Islet of Langerhans (tissue), 1 donor: ENCODE results near the gene FAM241B.

Experiments used
- FAIRE-seq: peaks from one replicate; lab custom pipeline; 2011; peaks lifted over from hg19 to GRCh38; lab: Jason Lieb, UNC

Gene FAM241B

DNA sequence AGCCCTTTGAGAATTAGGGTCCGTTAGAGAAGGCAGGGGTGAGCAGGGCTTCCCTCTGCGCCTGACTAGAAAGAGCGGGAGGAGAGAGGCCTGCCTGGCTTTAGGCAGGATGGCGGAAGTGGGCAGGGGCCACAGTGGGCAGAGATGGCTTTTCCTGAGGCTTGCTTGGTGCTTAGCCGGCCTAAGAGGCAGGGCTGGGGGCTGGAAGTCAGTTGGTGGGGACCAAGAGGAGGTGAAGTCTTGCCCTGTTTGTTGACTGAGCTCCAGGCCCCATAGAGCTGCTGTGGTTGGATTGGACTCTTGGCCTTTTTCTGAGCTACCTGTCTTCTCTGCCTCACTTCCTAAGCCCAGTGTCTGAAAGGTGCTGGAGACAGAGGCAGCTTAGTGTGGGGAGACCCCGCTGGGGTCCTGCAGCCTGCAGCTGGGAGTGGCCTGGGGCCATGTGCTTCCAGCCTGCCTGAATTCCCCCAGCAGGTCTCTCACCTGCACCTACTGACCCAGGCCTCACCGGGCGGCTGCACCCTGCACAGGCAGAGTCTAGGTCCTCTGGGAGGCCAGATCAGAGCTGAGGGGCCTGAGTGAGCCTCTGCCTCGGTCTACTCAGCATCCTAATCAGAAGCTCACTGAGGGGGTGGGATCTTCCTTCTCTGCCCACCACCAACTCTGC is 4.8 kb downstream of the FAM241B start:
- no peak for FAIRE-seq

DNA sequence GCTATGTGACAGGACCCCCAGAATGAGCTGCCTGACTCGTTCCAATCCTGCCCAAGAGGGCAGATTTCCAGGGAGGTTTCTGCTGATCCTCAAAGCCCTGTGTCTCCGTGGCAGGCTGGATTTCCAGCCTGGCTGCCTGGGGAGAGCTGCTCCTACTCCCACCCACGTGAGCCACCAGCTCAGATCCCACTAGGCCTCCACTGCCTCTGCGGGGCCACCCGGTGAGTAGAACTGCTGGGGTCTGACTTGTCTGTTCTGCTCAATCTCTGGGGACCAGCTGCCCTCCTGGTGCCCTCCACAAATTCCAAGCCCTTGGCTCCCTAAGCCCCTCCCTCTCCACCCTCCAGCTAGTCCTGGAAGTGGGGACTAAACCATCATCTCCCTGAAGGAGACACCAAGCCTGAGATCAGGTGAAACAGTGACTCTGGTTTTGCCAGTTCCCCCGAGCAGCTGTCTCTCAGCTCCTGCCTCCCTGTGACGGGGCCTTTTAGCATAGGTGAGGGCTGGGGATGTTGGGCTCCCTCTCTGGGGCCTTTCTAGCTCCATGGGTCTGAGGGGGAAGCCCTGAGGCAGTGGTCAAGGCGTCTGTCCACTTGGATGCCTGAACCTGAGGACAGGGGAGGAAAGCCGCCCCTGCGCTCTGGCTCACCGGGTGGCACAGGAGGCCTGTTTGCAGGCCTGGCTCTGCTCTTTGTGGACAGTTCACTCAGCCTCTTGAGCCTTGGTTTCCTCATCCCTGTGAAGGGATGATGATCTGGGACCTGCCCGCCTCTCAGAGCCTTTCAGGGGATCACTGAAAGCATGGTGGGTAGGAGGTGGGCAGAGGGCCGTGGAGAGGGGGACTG is 5.6 kb downstream of the FAM241B start:
- no peak for FAIRE-seq

DNA sequence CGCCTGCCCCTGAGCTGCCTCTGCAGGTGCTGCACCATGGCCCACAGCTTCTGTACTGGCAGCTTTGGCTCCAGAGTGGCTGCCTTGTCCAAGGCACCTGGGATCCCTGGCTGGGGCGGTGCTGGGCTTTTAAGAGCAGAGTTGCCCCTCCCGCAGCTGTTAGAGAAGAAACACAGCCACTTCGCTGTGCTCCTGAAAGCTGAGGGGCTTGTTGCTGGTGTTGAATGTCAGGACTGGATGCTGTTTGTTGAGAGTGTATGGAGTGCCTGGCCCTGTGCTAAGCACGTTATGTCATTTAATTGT is 6.2 kb downstream of the FAM241B start:
- FAIRE-seq: no peak

DNA sequence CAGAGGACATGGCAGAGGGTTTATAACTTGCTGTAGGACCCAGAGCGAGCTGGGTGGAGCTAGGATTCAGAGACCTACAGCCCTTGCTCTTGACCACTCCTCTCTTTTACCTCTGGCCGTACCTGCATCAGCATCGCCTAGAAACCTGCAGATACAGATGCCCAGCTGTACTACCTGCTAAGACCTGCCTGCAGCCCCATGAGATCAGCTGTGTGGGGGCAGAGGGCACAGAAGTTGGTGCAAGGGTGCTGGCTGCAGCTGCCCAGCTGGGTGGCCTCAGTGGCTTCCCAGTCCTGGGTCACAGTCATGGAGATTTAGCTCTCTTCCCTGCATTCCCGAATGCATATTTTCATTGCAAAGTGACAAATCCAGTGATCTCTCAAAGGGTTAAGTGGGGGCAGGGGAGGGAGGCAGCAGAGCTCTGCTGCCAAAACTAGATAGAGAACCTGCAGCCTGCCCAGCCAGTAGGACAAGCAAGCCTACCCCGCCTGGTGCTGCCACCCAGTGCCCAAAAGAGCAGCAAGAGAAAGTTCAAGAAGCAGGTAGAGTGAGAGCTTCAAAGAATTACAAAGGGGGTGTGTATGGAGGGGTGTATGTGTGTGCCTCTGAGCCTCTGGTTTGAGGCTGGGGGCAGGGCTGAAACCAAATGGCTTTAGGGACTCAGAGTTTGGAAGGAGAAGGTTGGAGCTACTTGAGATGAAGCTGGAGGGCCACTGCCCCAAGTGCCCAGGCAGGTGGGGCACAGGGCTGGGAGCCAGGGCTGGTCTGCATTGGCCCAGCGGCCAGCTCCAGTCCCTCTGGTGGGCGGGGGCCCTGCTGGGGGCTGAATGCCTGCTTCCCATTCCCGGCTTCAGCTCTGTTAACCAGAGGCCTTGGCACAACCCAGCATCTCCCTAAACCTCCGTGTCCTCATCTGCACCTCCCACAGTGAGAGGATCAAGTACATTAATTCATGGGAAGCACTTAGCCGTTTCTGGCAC is 6.9 kb downstream of the FAM241B start:
- FAIRE-seq: no peak

DNA sequence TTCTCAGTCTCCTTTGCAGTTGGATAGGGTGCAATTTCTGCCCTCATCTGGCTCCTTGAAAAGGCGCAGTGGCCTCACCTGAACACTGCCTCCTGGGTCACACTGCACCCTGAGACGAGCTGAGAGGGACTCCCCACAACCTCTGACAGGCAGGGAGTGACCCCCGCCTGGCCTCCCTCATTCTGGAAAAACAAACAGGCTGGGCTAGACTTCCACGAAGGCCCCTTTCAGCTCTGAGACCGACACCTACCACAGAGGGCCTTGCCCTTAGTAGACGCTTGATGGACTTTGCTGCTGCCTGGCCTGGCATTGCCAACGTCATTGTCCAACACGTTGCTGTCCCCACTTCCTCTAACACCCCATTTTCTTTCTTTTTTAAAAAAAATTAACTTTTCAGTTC is 8.6 kb downstream of the FAM241B start:
- FAIRE-seq: no peak

DNA sequence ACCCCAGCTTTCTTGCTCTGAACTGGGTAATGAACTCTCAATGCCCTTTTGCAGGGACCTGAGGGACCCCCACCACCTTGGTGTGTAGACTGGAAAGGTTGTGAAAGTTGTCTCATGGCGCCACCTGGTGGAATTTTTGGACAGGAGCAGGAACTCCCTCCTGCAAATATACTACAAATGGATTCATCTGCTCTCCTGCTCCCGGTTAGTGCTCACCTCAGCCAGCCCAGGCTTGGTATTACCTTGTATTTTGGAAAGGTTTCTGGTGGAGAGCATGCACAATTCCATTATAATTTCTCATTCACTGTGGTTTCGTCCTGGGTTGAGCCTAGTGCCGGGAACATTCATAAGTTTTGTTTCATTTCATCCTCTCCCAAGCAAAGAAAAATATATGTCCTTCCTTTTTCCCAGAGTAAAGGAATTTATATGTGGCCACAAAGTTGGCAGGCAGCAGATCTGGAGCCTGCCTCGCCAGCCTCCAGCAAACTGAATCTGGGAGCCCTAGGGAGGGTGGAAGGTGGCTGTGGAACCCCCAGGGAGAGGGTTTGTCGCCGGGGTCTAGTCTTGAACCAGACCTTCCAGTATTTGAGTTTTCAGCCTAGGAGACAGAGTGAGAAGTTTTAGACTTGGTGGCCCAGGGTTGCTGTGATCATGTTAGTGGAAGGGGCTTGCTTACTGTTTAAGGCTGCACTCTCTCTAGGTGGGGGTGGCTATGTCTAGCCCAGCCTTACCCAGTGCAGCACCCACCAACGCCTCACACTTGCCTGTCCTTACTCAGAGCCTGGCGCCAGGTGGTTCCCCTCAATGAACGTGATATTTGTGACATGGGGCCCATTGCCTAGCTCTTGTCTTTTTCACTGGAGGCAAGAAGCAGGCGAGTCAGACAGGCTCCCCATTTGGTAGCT is 9.5 kb downstream of the FAM241B start:
- FAIRE-seq: peak; percentile 69

DNA sequence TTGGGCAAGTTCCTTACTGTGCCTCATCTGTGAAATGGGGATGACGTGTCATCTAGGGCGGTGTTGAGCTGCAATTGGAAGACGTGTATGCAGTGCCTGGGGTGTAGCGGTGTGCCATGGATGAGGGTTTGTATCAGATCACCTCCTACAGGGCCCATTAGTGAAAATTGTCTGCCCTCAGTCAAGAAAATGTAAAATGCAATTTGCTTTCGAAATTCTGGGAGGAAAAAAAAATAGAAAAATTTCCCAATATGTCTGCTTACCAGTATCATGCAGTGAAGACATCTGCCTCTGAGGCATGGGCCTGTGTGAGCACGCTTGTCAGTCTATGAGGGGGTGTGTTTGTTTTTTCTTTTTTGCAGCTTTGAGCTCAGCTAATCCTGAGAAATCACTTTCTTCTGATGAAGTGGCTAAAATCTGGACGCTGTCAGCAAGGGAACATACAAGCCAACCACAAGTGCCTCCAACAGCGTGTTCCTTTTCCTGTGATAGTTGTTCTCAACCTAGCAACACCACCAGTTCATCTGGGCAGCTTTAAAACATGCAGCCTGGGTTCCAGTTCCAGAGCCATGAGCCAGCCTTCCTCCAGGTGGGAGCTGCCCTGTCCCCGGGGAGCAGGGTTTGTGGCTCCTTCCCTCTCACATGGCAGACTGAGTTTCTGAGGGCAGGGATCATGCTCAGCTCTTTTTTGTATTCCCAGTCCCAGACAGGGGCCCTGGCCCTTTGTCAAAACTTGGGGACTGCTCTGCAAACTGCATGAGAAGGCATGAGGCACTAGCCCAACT is 10.3 kb downstream of the FAM241B start:
- no peak for FAIRE-seq

DNA sequence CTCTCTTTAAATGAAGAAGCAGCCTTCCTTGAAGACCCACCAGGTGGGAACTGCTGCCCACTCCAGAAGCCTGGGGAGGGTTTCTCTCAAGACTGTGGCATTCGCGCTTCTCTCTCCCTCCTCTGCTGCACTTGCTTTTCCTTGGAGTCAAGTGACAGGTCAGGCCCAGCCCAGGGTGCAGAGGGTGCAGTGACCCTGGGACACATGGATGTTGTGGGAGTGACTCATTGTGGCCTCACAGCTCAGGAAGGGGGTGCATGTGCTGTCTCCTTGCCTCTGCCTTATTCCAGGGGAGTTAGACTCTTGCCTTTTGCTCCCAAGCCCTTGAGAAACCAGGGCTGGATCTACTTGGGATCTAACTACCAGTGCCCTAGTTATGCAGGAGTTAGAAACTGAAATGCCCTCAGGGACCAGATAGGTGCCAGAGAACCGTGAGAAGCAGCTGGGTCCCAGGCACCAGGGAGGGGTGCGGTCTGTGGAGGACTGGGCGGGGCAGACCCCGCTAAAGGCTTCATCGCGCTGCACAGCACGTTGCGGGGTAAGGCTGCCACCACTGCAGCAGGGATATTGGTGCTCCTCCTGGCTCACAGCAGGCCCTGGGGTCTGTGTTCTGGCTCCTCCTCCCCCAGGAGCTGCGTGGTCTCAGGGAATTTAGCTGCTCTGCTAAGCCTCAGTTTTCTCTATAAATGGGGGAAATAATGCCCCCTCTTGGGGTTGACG is 11.4 kb downstream of the FAM241B start:
- FAIRE-seq: no peak

DNA sequence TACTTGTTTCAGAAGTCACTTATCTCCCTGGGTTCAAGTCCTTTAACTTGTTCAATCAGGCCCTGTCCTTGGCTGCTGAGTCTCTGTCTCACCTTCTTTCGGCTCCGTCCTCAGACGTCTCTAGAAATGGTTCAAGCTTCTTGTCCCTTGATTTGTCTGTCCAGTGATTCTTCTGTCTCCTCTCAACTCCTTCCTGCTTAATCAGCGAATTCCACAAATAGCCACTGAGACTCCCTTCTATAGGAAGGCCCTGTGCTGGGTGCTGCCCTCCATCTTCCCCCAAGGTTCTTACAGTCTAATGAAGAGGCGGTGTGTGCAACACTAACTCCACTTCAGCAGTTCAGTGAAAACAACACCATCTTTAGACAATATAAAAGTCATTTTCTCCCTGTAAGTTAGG is 12.7 kb downstream of the FAM241B start:
- no peak for FAIRE-seq

DNA sequence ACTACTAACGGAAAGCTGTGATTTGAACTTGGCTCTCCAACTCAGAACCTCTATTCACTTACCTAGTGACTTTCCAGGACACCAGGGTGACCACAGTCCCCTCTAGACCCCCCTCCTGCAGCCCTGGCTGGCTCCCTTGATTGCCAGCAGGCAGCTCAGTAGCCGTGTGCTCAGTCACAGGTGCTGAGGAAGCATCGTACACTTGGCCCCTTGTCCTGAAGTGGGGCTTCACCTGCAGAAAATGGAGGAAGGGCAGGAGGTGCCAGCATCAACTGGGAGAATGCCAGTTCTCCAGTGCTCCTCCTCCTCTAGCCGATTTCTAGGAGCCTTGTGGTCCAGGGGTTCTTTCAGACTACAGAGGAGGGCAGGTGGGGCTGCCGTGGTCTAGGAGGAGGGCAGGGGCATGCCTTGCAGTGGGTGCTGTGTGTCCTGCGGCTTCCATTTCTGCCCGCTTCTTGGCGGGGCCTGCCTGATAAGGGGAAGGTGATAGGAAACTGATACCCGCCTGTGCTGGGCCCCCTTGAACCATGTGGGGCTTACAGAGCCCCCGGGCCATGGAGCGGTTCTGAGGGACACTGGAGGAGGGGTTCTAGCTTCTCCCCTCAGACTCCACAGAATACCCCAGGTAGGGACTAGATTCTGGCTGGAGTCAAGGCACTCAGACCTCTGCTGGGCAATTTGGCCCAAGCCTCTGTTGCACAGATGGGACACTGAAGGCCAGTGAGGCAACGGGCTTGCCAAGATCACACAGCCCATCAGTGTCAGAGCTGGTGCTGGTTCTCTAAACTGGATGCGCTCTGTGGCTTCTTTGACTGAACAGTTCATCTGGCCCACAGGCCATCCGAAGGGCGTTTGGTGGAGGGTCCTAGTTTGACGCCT is 14.0 kb downstream of the FAM241B start:
- FAIRE-seq: no peak

DNA sequence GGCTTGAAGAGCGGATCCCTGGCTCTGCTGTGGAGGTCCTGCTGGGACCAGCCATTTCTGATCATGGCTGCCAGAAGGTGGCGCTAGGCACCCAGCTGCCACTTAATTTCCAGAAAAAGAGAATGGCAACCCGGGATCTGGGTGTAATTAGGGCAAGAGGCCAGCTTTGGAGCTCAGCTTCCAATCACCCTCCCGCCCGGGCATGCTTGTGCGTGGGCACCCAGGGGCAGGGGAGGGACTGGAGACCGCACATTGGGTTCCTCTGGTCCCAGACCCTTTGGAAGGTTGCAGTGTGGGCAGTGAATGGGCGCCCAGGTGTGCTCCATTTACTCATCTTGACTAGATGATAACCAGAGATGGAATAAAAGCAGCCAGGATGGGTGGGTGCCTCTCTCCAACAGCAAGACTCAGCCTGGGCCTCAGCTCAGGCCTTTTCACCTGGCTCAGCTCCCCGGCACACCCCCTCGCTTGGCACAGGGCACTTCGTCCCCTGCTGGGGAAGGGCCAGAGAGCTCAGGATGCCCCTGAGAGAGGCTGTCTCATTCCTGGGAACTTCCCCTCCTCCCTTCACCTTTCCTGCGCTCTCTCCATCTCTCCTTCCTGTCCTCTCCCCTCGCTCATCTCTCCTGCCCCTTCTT is 14.7 kb downstream of the FAM241B start:
- no peak for FAIRE-seq

DNA sequence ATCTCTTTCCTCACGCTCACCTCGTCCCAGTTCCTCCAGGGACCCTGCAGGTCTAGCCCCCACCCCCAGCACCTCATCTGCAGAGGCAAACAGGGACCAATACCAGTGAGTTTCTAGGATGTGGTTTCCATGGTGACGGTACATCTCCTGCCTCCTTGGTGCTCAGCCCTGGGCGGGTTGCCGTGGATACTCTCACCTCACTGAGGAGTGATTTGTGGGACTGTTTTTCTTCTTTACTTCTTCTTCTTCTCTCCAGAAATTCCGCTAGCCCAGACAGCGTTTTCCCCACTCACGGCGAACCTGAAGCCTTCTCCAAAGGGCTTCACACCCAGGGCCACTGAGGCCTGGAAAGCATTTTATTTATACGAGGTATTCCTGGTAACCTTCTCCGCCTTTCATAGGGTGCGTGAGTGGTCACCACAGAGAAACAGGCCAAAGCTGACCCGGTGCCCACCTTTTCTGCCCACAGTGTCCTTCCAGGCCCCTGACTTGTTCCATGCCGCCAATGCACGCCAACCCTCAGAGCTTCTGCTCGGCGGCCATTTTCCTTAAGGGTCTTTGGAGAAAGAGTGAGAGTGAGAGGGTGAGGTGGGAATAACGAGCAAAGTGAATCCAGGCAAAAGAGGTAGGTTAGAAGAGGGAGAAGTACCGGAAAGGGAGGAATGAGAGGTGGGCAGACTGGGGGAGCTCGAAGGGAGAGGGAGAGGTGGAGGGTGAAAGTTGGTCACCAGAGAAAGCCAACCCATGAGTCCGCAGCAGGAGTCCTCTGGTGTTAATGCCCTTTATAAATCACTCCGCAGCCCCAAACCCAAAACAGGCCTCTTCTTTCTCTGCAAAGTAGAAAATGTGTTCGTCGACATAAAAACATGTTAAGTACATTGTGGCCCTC is 15.5 kb downstream of the FAM241B start:
- no peak for FAIRE-seq

DNA sequence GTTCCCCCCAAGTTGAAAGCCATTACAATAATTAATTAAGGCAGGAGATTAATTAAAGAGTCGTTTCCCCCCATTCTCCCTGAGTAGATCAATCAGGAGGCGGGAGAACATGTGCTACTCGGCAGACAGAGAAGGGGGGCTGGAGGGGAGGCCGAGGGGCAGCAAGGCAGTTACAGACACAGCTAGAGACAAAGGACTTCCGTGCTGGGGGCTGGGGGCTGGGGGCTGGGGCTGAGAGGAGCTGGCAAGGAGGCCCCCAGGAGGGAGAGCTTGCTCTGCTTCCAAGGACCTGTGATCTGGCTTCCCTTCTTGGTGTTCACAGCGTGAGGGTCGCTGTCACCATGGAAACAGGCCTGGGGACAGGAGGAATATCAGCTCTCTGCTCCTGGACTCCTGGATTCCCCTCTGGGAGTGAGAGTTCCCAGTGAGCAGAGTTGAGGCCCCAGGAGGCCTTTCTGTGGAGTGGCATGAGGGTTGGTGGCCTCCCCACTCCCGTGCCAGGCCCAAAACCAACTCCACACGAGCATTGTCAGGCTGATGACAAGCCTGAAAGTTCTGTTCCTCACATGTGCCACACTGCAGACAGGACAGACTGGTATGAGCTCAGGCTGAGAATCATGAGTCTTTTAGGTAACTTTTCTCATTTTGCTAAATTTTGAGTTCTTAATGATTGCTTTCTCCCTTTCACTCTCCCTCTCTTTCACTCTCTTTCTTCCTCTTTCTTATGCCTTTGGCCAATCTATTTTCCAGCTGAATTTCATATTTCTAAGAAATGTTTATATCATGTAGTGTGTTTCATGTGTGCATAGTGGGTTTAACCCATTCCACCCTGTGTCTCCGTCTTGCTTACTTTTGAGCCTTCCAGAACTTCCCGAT is 16.4 kb downstream of the FAM241B start:
- no peak for FAIRE-seq

DNA sequence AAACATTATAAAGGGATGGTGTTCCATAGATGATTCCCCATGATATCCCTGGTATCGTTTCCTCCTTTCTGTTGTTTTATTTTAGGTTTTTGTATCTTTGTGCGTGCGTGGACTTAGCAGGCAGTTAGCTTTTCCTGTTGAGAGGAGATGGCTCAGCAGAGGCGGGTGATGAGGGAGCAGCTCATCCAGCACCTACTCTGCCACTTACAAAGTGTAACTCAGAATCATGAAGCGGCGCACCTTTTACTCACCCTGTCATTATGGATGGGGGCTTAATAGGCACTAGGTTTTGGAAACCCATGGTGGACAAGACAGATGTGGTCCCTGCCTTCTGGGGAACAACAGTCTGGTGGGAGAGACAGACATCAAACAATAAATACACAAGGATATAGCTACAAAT is 17.1 kb downstream of the FAM241B start:
- no peak for FAIRE-seq

DNA sequence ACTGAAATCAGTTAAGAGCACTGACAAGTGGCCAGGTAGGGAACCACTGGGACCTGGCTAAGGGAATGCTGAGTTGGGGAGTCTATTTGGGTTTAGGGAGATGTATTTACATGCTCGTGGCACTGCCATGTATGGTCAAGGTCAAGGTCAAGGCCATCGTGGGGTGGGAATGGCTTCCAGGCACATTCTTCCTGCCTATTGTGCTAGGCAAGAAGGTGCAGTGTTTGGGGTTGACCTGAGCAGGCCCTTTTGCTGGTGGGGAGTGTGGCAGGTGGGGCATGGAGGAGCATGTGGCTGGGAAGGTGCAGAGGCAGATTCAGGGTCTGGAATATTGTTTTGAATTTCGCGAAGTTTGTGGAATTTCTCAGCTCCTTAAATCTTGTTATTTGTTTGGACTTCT is 17.8 kb downstream of the FAM241B start:
- FAIRE-seq: no peak

DNA sequence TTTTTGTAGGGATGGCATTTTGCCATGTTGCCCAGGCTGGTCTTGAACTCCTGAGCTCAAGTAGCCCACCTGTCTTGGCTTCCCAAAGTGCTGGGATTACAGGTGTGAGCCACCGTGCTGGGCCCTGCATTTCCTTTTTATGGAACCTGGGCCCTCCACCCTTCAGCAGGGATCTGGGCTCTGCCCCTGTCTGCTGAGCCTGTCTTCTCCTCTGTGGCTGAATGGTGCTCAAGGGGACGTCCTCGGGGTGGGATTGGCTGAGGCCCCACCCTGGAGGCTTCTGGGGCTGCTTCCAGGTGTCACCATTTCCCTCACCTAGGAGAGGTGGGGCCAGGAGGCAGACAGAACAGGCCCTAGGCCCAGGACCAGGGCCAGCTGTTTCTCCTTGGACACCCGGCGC is 18.4 kb downstream of the FAM241B start:
- no peak for FAIRE-seq
